Ovary (tissue), 9 donors: ENCODE measurements around the gene NEMP1. TPM values are rescaled to one million over a fixed set of nuclear protein-coding genes. Genes with fewer than 3 reads are reported as not detected.
A peak's percentile ranks its signal among the peaks of the same experiment; 100 is the strongest.
"Not testable (repeated sequence)": the region's sequence is repeated elsewhere in the genome, so short reads cannot be mapped to it uniquely, and the experiment has no call there.

ENCODE experiments used
- DNase-seq, 5 donors: peaks; one replicate each; pipeline ENCODE4 v3.0.0-alpha.2; 2019 to 2020
- H3K27ac ChIP-seq, 2 donors: fragments of 200-600 bp; one replicate each; pipeline versions ENCODE4 v1.5.1 to v1.8.0; 2019 to 2022
- H3K27me3 ChIP-seq: fragments of 200-600 bp; one replicate; pipeline ENCODE4 v1.8.0; 2022
- H3K36me3 ChIP-seq: fragments of 200-600 bp; sonication (generic); one replicate; pipeline ENCODE4 v1.5.1; 2019
- H3K4me1 ChIP-seq: one replicate; pipeline ENCODE4 v1.8.1; 2013; ENCODE audit warnings: mild to moderate bottlenecking, moderate library complexity; ENCODE audit not compliant: insufficient read depth
- H3K4me3 ChIP-seq: fragments of 200-600 bp; sonication (generic); one replicate; pipeline ENCODE4 v1.5.1; 2017
- H3K9me3 ChIP-seq, 2 donors: fragments of 200-600 bp in 1 of 2; sonication (generic) in 1 of 2; one replicate each; pipeline versions ENCODE4 v1.5.1 to v1.8.1; 2013 to 2019; ENCODE audit warnings: mild to moderate bottlenecking in 1 of 2, moderate library complexity in 1 of 2
- EP300 ChIP-seq: sonication (generic); formaldehyde crosslinking; IDR thresholded peaks from one replicate; pipeline ENCODE4 v1.6.1; 2017; ENCODE audit warnings: antibody characterized with exemption
- POLR2A ChIP-seq: fragments of 450-650 bp; IDR thresholded peaks from one replicate; pipeline ENCODE4 v1.6.1; 2017; ENCODE audit warnings: antibody characterized with exemption, mild to moderate bottlenecking, moderate library complexity
- WGBS, 3 donors: extraction: QIAGEN DNeasy Blood & Tissue Kit in 1 of 3; methylation state at CpG; one replicate each; pipeline versions ENCODE4 v1.1.5 to v1.1.7; 2013 to 2017; 5-methylcytosine and 5-hydroxymethylcytosine counted together
- intact Hi-C, 4 donors: fragments of 100-400 bp; cut with DNase I; formaldehyde crosslinking; loops; one replicate each; pipeline versions ENCODE4 v1.11.0 to v1.15.1; 2022 to 2023
- polyA plus RNA-seq, 2 donors: library from polyadenylated mRNA; stranded (reverse); fragments of 200-250 nt in 1 of 2; fragments of 350-450 nt in 1 of 2; fragmentation: Illumina TruSeq in 1 of 2; extraction: RNeasy Lipid Tissue Mini Kit (QIAGEN cat#74804) in 1 of 2; gene quantifications; one replicate each; pipeline ENCODE4 v1.2.3, GENCODE V29; 2013 to 2014
- total RNA-seq, 7 donors: library from RNA; depleted of rRNA in 2 of 7; stranded (reverse); fragments of >200 nt in 2 of 7; fragmentation: NEBNext Ultra II Directional in 3 of 7; extraction: Animal tissue kit (Norgen Biotek cat#: 25700) in 3 of 7; gene quantifications; one replicate each; pipeline versions ENCODE4 v1.1.0 to v1.2.4, GENCODE V29; 2016 to 2023
- TF ChIP-seq, protein P1 (sequence below), 3 donors: fragments of 450-650 bp in 2 of 3; fragments of 200-600 bp in 1 of 3; IDR thresholded peaks; one replicate each; pipeline versions ENCODE4 v1.5.1 to v1.8.0; 2016 to 2022; ENCODE audit warnings: antibody characterized with exemption in 3 of 3, mild to moderate bottlenecking in 1 of 3
- donor health status: DM: no; HTN: no; CAD: no; lungs with moderate emphysema.
- donor health status: DM: no; HTN: no; CAD: no.
- donor health status: Bipolar disorder and iron deficiency.
- donor health status: DM: yes; HTN: yes; CAD: no.
- donor health status: DM: no; HTN: no; CAD: no.
- donor health status: DM: yes; HTN: yes; CAD: no.

NEMP1 gene
- total and polyA plus RNA-seq, 9 donors = 5.8 to 14.9 (median 10.8) TPM

DNA sequence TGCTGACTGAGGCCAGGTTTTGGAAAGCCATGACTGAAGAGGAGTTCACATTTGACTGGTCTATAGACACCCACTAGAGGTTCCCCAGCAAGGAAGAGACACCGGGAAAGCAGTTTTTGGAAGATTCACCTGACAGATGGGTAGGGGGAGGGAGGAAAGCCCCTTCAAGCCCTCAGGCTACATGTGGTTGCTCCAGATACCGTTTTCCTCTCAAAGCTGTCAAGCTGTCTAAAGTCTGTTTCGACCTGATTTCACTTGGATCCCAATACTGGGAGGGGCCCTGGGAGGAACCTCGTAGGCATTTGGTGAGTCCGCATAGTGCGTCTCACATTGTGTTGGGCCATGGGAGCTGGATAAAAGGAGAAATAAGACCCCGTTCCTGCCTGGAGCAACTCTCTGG lies 48.0 kb upstream of the NEMP1 start:
- Histone ChIP-seq H3K27me3 (no peaks in the 10 kb centered on the region), H3K4me1 (peaks cover 11% of the 10 kb centered on the region), H3K4me3 (no peak overlapping the region), H3K9me3 (no peaks in the 10 kb centered on the region), H3K27ac (peak overlapping the region; percentile 96 to 99), H3K36me3 (no peaks in the 10 kb centered on the region)
- DNase-seq = no peak
- WGBS, 3 donors = 45 to 52% (median 47%) methylated on average over 7 of the region's 7 CpGs
- intact Hi-C loops = loop anchor here in 3 of 4 donors (2.0 to 5.0 kb wide), 4 partner anchors 41 to 56 kb away; no protein-coding TSS in a partner anchor
- TF ChIP-seq POLR2A (no peak), EP300 (no peak)
- TF ChIP-seq, protein P1, sequence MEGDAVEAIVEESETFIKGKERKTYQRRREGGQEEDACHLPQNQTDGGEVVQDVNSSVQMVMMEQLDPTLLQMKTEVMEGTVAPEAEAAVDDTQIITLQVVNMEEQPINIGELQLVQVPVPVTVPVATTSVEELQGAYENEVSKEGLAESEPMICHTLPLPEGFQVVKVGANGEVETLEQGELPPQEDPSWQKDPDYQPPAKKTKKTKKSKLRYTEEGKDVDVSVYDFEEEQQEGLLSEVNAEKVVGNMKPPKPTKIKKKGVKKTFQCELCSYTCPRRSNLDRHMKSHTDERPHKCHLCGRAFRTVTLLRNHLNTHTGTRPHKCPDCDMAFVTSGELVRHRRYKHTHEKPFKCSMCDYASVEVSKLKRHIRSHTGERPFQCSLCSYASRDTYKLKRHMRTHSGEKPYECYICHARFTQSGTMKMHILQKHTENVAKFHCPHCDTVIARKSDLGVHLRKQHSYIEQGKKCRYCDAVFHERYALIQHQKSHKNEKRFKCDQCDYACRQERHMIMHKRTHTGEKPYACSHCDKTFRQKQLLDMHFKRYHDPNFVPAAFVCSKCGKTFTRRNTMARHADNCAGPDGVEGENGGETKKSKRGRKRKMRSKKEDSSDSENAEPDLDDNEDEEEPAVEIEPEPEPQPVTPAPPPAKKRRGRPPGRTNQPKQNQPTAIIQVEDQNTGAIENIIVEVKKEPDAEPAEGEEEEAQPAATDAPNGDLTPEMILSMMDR (IDR thresholded peaks at IDR 0.05) = no peak

DNA sequence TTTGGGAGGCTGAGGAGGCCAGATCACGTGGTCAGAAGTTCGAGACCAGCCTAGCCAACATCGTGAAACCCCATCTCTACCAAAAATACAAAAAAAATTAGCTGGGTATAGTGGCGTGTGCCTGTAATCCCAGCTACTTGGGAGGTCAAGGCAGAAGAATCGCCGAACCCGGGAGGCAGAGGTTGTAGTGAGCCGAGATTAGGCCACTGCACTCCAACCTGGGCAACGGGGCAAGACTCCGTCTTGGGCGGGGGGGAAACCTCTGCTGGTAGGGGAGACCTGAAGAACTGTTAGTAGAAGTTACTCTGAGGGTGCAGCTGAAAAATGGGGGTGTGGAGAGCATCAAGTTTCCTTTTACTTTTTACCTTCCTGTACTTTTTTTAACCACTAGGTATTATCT lies 47.5 kb upstream of the NEMP1 start:
- H3K27me3 ChIP-seq = no peaks in the 10 kb centered on the region
- H3K9me3 ChIP-seq = no peaks in the 10 kb centered on the region
- peaks cover 7% of the 10 kb centered on the region for H3K4me1 ChIP-seq
- H3K27ac ChIP-seq = no peak overlapping the region
- H3K4me3 ChIP-seq = no peak overlapping the region
- DNase-seq = peak in 1 of 5 donors; percentile 37
- TF ChIP-seq POLR2A = no peak
- no peak for TF ChIP-seq EP300
- TF ChIP-seq, protein P1 (IDR thresholded peaks at IDR 0.05) = no peak
- 90 to 93% (median 91%) methylated on average over 11 of the region's 11 CpGs for WGBS, 3 donors
- intact Hi-C loops = loop anchor here in 3 of 4 donors (2.0 to 5.0 kb wide), 4 partner anchors 41 to 56 kb away; no protein-coding TSS in a partner anchor
- H3K36me3 ChIP-seq = no peaks in the 10 kb centered on the region

DNA sequence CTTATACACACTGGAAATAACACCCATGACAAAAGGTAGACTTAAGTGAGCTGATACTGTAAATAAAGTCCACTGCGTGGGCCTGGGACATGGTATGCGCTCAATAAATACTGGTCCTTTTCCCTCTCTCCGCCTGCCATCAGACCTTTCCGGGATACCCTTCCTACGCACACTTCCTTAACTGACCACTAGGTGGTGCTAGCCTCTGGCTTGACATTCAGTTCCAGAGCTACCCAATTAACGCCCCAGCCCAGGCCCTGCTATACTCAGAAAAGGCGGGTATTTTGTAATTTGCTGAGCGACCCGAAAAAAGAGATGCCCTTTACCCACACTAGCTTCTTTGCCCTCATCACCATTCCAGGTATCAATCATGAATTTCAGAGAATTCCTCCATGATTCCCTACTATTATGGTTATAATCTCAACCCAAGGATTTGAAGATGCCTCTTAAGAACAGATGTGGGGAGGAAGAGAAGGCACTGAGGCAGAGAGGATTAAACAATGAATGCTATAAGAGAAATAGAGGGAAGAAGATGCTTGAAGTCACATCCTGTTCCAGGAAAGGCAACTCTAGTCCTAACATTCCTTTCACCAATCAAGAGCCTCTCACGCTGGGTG lies 45.8 kb upstream of the NEMP1 start:
- WGBS, 3 donors = 14 to 15% (median 15%) methylated on average over 10 of the region's 10 CpGs
- no peak overlapping the region for H3K27ac ChIP-seq
- intact Hi-C loops = no loop called here

DNA sequence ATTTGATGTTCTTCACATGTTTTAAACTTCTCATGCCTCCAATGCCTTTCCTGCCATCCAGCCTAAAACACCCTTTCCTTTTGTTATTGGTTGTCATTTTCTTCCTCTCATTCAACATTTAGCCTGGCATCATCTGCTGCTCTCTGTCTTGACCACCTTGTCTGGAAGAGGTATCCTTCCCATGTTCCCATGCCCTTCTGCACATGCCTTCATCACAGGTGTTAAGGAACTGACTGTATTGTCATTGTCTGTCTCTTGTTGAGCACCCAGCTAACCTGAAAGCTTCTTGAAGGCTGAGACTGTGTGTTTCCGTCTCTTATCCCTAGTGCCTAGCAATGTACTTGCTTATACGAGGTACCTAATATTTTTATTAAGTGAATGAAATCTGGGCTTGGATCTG lies 45.2 kb upstream of the NEMP1 start:
- Histone ChIP-seq H3K4me1 (peaks cover 5% of the 10 kb centered on the region), H3K36me3 (no peaks in the 10 kb centered on the region), H3K27ac (no peak overlapping the region), H3K4me3 (no peak overlapping the region), H3K9me3 (no peaks in the 10 kb centered on the region), H3K27me3 (no peaks in the 10 kb centered on the region)
- DNase-seq = no peak
- TF ChIP-seq, protein P1 (IDR thresholded peaks at IDR 0.05) = no peak
- no peak for TF ChIP-seq POLR2A
- TF ChIP-seq EP300 = no peak
- intact Hi-C loops = loop anchor here in 1 of 4 donors (2.0 kb wide), 1 partner anchor 59 kb away; no protein-coding TSS in a partner anchor
- WGBS, 3 donors = 31 to 46% (median 37%) methylated on average over 2 of the region's 2 CpGs

More for the DNA sequence above, 45.8 kb upstream of the NEMP1 start:
- no peaks in the 10 kb centered on the region for H3K9me3 ChIP-seq
- H3K4me1 ChIP-seq = peaks cover 5% of the 10 kb centered on the region
- no peaks in the 10 kb centered on the region for H3K27me3 ChIP-seq
- peak; percentile 72 to 87 (median 77) for DNase-seq
- no peak overlapping the region for H3K4me3 ChIP-seq
- TF ChIP-seq POLR2A = no peak
- TF ChIP-seq, protein P1 (IDR thresholded peaks at IDR 0.05) = peak; percentile 88 to 96 (median 94)
- no peaks in the 10 kb centered on the region for H3K36me3 ChIP-seq

DNA sequence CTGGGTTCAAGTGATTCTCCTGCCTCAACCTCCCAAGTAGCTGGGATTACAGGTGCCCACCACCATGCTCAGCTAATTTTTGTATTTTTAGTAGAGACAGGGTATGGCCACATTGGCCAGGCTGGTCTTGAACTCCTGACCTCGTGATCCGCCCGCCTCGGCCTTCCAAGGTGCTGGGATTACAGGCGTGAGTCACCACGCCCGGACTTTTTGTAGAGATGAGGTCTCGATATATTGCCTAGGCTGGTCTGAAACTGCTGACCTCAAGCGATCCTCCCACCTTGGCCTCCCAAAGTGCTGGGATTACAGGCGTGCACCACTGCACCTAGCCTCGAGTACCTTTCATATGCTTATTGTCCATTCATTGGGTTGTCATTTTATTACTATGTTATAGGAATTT lies 42.1 kb upstream of the NEMP1 start:
- H3K9me3 ChIP-seq, H3K27ac ChIP-seq, H3K4me3 ChIP-seq, H3K4me1 ChIP-seq, DNase-seq, H3K36me3 ChIP-seq, intact Hi-C loops, H3K27me3 ChIP-seq: not testable (repeated sequence)
- 89 to 94% (median 90%) methylated on average over 11 of the region's 11 CpGs for WGBS, 3 donors
